GM21619 (cell line): Measurements from ENCODE around the gene DNM1.
A peak's percentile ranks its signal among the peaks of the same experiment; 100 is the strongest.

Source experiments
- ATAC-seq: cut with Tn5 transposase; IDR thresholded peaks from one replicate; pipeline ENCODE4 v1.9.1; 2021; ENCODE audit not compliant: unreplicated experiment

DNM1 gene

GRCh38 chr9:128204858-128205257, 1.7 kb downstream of the DNM1 start:
- no peak for ATAC-seq

- no peak for ATAC-seq
Measured at GRCh38 chr9:128205296-128205944, 2.2 kb downstream of the DNM1 start.

- no peak for ATAC-seq
Measured at GRCh38 chr9:128206484-128206883, 3.3 kb downstream of the DNM1 start.

GRCh38 chr9:128206916-128207910, 4.0 kb downstream of the DNM1 start:
- no peak for ATAC-seq

GRCh38 chr9:128208386-128208785, 5.2 kb downstream of the DNM1 start:
- ATAC-seq: no peak

GRCh38 chr9:128208946-128209669, 5.9 kb downstream of the DNM1 start:
- no peak for ATAC-seq

- ATAC-seq: no peak
Measured at GRCh38 chr9:128211186-128211980, 8.2 kb downstream of the DNM1 start.

GRCh38 chr9:128211981-128212281, 8.8 kb downstream of the DNM1 start:
- ATAC-seq: no peak

- ATAC-seq: no peak
Measured at GRCh38 chr9:128213746-128214497, 10.7 kb downstream of the DNM1 start.

- ATAC-seq: no peak
Measured at GRCh38 chr9:128214571-128215490, 11.7 kb downstream of the DNM1 start.

GRCh38 chr9:128215491-128216409, 12.6 kb downstream of the DNM1 start:
- no peak for ATAC-seq

GRCh38 chr9:128216781-128217553, 13.8 kb downstream of the DNM1 start:
- ATAC-seq: no peak

GRCh38 chr9:128218172-128218517, 15.0 kb downstream of the DNM1 start:
- ATAC-seq: no peak

GRCh38 chr9:128218518-128219389, 15.6 kb downstream of the DNM1 start:
- ATAC-seq: peak; percentile 84

- no peak for ATAC-seq
Measured at GRCh38 chr9:128219831-128220230, 16.7 kb downstream of the DNM1 start.

- no peak for ATAC-seq
Measured at GRCh38 chr9:128222026-128222425, 18.8 kb downstream of the DNM1 start.
